SK-N-SH (cell line): Measurements from ENCODE around the gene LMTK2.

Source experiments
- CTCF ChIP-seq: fragments of 200-600 bp; sonication (generic); IDR thresholded peaks from 2 replicates; pipeline ENCODE4 v1.6.1; 2017; ENCODE audit warnings: antibody characterized with exemption, mild to moderate bottlenecking, moderate library complexity
- EP300 ChIP-seq, 2 experiments: IDR thresholded peaks; 2 replicates each; pipeline versions ENCODE4 v1.4.0 to v1.6.1; 2012; ENCODE audit warnings: borderline replicate concordance in 1 of 2, low read depth in 1 of 2, low read length in 1 of 2
- MAX ChIP-seq: IDR thresholded peaks from 2 replicates; pipeline ENCODE4 v1.4.0; 2012; ENCODE audit warnings: low read depth
- POLR2AphosphoS5 ChIP-seq: IDR thresholded peaks from 2 replicates; pipeline ENCODE4 v1.6.1; 2012; ENCODE audit warnings: low read depth, low read length
- RAD21 ChIP-seq: IDR thresholded peaks from 2 replicates; pipeline ENCODE4 v1.6.1; 2012; ENCODE audit warnings: mild to moderate bottlenecking, low read length
- SMC3 ChIP-seq: IDR thresholded peaks from 2 replicates; pipeline ENCODE4 v1.6.1; 2012; ENCODE audit warnings: low read depth, low read length, improper control_type of control experiment
- TCF12 ChIP-seq: IDR thresholded peaks from 2 replicates; pipeline ENCODE4 v1.4.0; 2012
- USF1 ChIP-seq: IDR thresholded peaks from 2 replicates; pipeline ENCODE4 v1.4.0; 2012; ENCODE audit warnings: low read depth, borderline replicate concordance
- YY1 ChIP-seq: IDR thresholded peaks from 2 replicates; pipeline ENCODE4 v1.4.0; 2012; ENCODE audit warnings: low read depth, mild to moderate bottlenecking

- TF ChIP-seq MAX (no peak), CTCF (no peak), RAD21 (no peak), YY1 (no peak), USF1 (no peak), TCF12 (no peak; the same call in 1 of the 2 replicates), POLR2AphosphoS5 (no peak), EP300 (IDR thresholded peaks at IDR 0.05; ENCODE audit: borderline replicate concordance in 1 of 2, low read depth in 1 of 2, low read length in 1 of 2) (peak in 1 of 2 experiments; percentile 54; a peak in 1 of 4 replicates), SMC3 (no peak)
Measured at GRCh38 chr7:98186452-98187137, 79.9 kb downstream of the LMTK2 start.
